CD4-positive, alpha-beta T cell (primary cell): ENCODE data around the gene KLC3. TPM values are rescaled to one million over a fixed set of nuclear protein-coding genes. Genes with fewer than 3 reads are reported as not detected.

Experiments
- ATAC-seq: fragments of 200-7000 bp; cut with Tn5 transposase; one replicate; pipeline ENCODE4 v1.10.0; 2022; ENCODE audit warnings: mild to moderate bottlenecking; ENCODE audit not compliant: poor library complexity
- CTCF ChIA-PET: fragments of 350-600 bp; sonication (Branson Sonifier 250); formaldehyde crosslinking; loops from one replicate; lab custom pipeline; 2021; ENCODE audit warnings: antibody characterized with exemption, inconsistent platforms; lab: Charles Lee
- POLR2A ChIA-PET: fragments of 350-600 bp; sonication (Branson Sonifier 250); formaldehyde crosslinking; loops from one replicate; lab custom pipeline; 2021; ENCODE audit warnings: antibody characterized with exemption, inconsistent platforms; lab: Charles Lee
- DNase-seq, 14 experiments: peaks; one replicate each; pipeline ENCODE4 v3.0.0-alpha.2; 2013 to 2020; ENCODE audit warnings: mixed read lengths in 2 of 14
- H3K27ac ChIP-seq, 2 donors: one replicate each; pipeline versions ENCODE4 v1.5.1 to v1.7.0; 2013; ENCODE audit warnings: low read length in 2 of 2, low read depth in 1 of 2, mild to moderate bottlenecking in 1 of 2
- H3K27me3 ChIP-seq, 2 experiments: 1 replicate in 1 of 2; 2 replicates in 1 of 2; pipeline versions ENCODE4 v1.6.1 to v1.7.0; 2013; ENCODE audit warnings: low read length in 2 of 2, control low read depth in 1 of 2, mild to moderate bottlenecking in 1 of 2, moderate library complexity in 1 of 2; ENCODE audit not compliant: insufficient read depth in 2 of 2, control insufficient read depth in 1 of 2
- H3K36me3 ChIP-seq: one replicate; pipeline ENCODE4 v1.6.1; 2013; ENCODE audit warnings: low read length, control low read depth; ENCODE audit not compliant: insufficient read depth
- H3K4me1 ChIP-seq: one replicate; pipeline ENCODE4 v1.6.1; 2013; ENCODE audit warnings: low read length, control low read depth; ENCODE audit not compliant: insufficient read depth
- H3K4me3 ChIP-seq: one replicate; pipeline ENCODE4 v1.5.1; 2013; ENCODE audit warnings: mild to moderate bottlenecking, low read length, moderate library complexity
- H3K9me3 ChIP-seq, 2 experiments: 1 replicate in 1 of 2; 2 replicates in 1 of 2; pipeline versions ENCODE4 v1.6.1 to v1.7.0; 2013; ENCODE audit warnings: low read length in 2 of 2, mild to moderate bottlenecking in 2 of 2, control low read depth in 1 of 2, moderate library complexity in 1 of 2; ENCODE audit not compliant: control insufficient read depth in 1 of 2, insufficient read depth in 1 of 2
- H3K27ac Mint-ChIP-seq: one replicate; pipeline ENCODE4 v1.8.0; 2020; ENCODE audit warnings: mixed read lengths
- H3K27me3 Mint-ChIP-seq: one replicate; pipeline ENCODE4 v1.8.0; 2021; ENCODE audit warnings: mixed read lengths
- H3K36me3 Mint-ChIP-seq: one replicate; pipeline ENCODE4 v1.8.0; 2021; ENCODE audit warnings: low read depth, mixed read lengths
- H3K4me1 Mint-ChIP-seq: one replicate; pipeline ENCODE4 v1.8.0; 2021; ENCODE audit warnings: low read depth, mixed read lengths
- H3K4me3 Mint-ChIP-seq: one replicate; pipeline ENCODE4 v1.8.0; 2020; ENCODE audit warnings: mild to moderate bottlenecking, mixed read lengths
- H3K9me3 Mint-ChIP-seq: one replicate; pipeline ENCODE4 v1.8.0; 2020; ENCODE audit warnings: mixed read lengths
- intact Hi-C, 2 experiments: fragments of 100-400 bp; cut with DNase I in 1 of 2; cut with micrococcal nuclease in 1 of 2; formaldehyde crosslinking; loops; one replicate each; pipeline versions ENCODE4 v1.15.1 to v1.9.0; 2023 to 2025; cut with DNase I, micrococcal nuclease
- total RNA-seq, 174 experiments: library from RNA in 2 of 174; stranded (reverse) in 2 of 174; gene quantifications; one replicate each; pipeline ENCODE4 v1.2.3 and lab custom pipeline; 2021 to 2026
- TF ChIP-seq, protein P1 (sequence below): fragments of 200-600 bp; IDR thresholded peaks from one replicate; pipeline ENCODE4 v1.8.0; 2022; ENCODE audit warnings: antibody characterized with exemption, mild to moderate bottlenecking

Gene KLC3
- total RNA-seq, 2 experiments from 2014 or later = not detected

DNA sequence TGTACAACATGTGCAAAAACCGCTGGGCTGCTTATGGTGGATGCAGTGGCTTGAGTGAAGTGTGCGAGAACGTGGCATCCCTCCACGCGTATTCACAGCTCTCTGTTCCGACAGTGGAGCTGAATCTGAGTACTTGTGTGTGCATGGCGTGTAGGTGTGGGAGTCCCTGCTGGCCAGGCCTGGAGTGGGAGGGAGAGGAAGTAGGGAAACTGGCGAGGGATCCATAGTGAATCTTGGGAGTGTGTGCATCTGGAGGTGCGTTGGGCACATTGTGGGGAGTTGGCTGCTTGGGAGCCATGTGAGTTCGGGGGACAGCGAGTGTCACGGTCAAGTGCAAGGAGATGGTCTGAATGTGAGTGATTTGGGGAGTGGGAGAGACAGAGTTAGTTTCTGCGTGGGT is 2.4 kb downstream of the KLC3 start:
- Mint-ChIP-seq H3K9me3 (no peaks in the 10 kb centered on the region), H3K4me1 (no peaks in the 10 kb centered on the region), H3K4me3 (no peak overlapping the region), H3K27me3 (peaks cover 46% of the 10 kb centered on the region), H3K27ac (no peak overlapping the region), H3K36me3 (no peaks in the 10 kb centered on the region)
- H3K4me1 ChIP-seq = peaks cover 16% of the 10 kb centered on the region
- H3K36me3 ChIP-seq = no peaks in the 10 kb centered on the region
- TF ChIP-seq, protein P1, sequence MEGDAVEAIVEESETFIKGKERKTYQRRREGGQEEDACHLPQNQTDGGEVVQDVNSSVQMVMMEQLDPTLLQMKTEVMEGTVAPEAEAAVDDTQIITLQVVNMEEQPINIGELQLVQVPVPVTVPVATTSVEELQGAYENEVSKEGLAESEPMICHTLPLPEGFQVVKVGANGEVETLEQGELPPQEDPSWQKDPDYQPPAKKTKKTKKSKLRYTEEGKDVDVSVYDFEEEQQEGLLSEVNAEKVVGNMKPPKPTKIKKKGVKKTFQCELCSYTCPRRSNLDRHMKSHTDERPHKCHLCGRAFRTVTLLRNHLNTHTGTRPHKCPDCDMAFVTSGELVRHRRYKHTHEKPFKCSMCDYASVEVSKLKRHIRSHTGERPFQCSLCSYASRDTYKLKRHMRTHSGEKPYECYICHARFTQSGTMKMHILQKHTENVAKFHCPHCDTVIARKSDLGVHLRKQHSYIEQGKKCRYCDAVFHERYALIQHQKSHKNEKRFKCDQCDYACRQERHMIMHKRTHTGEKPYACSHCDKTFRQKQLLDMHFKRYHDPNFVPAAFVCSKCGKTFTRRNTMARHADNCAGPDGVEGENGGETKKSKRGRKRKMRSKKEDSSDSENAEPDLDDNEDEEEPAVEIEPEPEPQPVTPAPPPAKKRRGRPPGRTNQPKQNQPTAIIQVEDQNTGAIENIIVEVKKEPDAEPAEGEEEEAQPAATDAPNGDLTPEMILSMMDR = no peak
- intact Hi-C loops = no loop called here
- DNase-seq (no peak), ATAC-seq (no peak)
- peaks cover 0 to 8% of the 10 kb centered on the region in 2 experiments for H3K9me3 ChIP-seq
- H3K4me3 ChIP-seq = no peak overlapping the region
- peaks cover 39 to 52% of the 10 kb centered on the region in 2 experiments for H3K27me3 ChIP-seq
- ChIA-PET CTCF (interaction anchor here (1.1 kb wide), 1 partner anchor 136 kb away, joined by 3 read pairs; no protein-coding TSS in a partner anchor), POLR2A (no interaction called here)
- no peak overlapping the region for H3K27ac ChIP-seq

DNA sequence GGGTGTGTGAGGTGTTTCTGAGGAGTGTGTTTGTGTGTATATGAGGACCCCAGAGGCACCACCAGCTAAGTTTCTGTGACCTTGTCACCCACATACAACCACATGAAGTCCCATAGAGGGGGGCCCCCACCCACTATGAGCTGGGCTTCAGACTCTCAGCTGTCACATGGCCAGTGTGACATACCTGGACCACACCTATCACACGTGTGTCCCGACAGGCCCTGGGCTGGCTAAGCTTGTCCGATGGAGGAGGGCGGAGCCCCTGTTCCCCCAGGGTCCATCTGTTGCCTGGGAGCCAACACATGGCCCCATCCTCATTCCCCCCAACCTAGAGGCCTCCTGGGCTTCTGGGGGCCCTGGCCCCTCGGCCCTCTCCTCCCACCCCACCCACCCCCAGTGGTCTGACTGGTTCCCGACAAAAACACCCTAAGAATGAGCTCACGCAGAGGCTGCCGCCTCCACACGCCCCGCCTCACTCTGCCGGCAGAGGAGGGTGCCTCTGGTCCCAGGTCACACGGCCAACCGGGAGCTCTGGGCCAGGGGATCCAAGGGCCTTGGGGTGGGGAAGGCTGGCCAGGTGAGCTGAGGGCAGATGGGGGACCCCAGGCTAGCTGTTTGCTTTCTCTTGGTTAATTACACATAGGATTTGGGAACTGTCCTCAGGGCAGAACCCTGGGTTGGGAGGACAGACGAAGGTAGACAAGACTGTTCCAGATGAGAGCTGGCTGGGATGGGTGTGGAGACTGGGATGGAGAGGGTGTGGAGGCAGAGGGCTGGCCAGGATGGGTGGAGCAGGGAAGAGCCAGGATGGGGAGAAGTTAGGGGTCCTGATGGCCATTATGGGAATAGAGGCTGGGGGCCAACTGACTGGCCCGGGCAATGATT is 4.3 kb downstream of the KLC3 start:
- Histone ChIP-seq H3K27me3 (peaks cover 30 to 46% of the 10 kb centered on the region in 2 experiments), H3K36me3 (no peaks in the 10 kb centered on the region), H3K4me3 (no peak overlapping the region), H3K9me3 (peaks cover 0 to 8% of the 10 kb centered on the region in 2 experiments), H3K4me1 (peaks cover 7% of the 10 kb centered on the region), H3K27ac (no peak overlapping the region)
- no peak overlapping the region for H3K4me3 Mint-ChIP-seq
- ATAC-seq (no peak), DNase-seq (no peak)
- ChIA-PET CTCF (no interaction called here), POLR2A (no interaction called here)
- no peaks in the 10 kb centered on the region for H3K4me1 Mint-ChIP-seq
- H3K27ac Mint-ChIP-seq = no peak overlapping the region
- intact Hi-C loops = no loop called here
- peaks cover 30% of the 10 kb centered on the region for H3K27me3 Mint-ChIP-seq
- TF ChIP-seq, protein P1 = no peak
- H3K9me3 Mint-ChIP-seq = no peaks in the 10 kb centered on the region
- peaks cover 2% of the 10 kb centered on the region for H3K36me3 Mint-ChIP-seq

DNA sequence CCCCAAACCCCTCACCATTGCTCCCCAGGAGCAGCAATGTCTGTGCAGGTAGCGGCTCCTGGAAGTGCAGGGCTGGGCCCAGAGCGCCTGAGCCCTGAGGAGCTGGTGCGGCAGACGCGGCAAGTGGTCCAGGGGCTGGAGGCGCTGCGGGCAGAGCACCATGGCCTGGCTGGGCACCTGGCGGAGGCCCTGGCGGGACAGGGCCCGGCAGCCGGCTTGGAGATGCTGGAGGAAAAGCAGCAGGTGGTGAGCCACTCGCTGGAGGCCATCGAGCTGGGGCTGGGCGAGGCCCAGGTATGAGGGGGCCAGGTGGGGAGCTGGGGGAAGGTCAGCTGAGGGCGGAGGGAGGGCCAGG is 4.9 kb downstream of the KLC3 start:
- CTCF ChIA-PET = no interaction called here
- intact Hi-C loops = no loop called here

More for the DNA sequence above, 4.9 kb downstream of the KLC3 start:
- H3K27ac ChIP-seq = no peak overlapping the region
- H3K36me3 ChIP-seq = no peaks in the 10 kb centered on the region
- no peaks in the 10 kb centered on the region for H3K4me1 Mint-ChIP-seq
- no peak overlapping the region for H3K4me3 ChIP-seq
- H3K27me3 Mint-ChIP-seq = peaks cover 25% of the 10 kb centered on the region
- H3K27ac Mint-ChIP-seq = no peak overlapping the region
- TF ChIP-seq, protein P1 = no peak
- peaks cover 4% of the 10 kb centered on the region for H3K4me1 ChIP-seq
- peaks cover 5% of the 10 kb centered on the region for H3K36me3 Mint-ChIP-seq
- H3K4me3 Mint-ChIP-seq = no peak overlapping the region
- no peaks in the 10 kb centered on the region for H3K9me3 Mint-ChIP-seq
- ATAC-seq (no peak), DNase-seq (no peak)
- peaks cover 24 to 40% of the 10 kb centered on the region in 2 experiments for H3K27me3 ChIP-seq
- POLR2A ChIA-PET = no interaction called here
- peaks cover 0 to 8% of the 10 kb centered on the region in 2 experiments for H3K9me3 ChIP-seq
